ENCODE measurements around the gene WNK1.

DNA sequence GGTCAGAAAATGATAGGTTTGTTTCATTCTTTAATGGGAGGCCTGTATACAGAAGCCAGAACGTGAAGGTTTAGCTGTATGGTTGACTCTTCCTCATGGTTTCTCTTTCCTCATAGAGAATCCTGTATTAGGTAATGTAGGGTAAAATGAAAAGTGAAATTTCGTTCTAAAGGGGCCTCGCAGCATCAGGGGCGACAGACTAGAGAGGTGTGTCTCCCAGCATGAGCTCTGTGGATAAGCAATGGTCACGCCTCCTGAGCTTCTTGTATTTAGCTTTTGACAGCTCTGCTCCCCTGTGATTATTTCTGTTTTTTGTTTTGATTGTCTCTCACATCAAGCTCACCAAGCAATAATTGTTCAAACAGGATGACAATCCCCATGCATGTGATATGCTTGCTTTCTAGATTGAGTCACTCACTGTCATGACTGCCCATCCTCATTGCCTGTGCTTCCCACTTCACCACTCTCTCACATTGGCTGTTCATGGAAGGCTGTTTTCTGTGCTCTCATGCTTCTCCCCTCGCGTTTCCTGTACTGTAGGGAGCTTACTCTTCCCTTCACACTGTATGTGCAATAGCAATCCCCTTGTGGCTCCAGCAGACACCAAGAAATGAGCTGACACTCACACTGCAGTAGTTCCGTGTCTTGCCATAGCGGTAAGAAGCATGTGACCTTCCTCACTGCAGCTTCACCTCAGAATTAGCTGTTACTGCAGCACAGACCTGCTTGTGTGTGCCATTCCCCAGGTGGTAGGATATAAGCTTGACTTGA is 153.1 kb downstream of the WNK1 start:
- TF ChIP-seq ZNF426 (tag by site-specific recombination; IDR thresholded peaks at IDR 0.05) (no peak), PRDM1 (tag by site-specific recombination; IDR thresholded peaks at IDR 0.05) (no peak), ZNF768 (tag by site-specific recombination; IDR thresholded peaks at IDR 0.05) (no peak), ZNF140 (tag by site-specific recombination; IDR thresholded peaks at IDR 0.05) (no peak), ZNF423 (tag by site-specific recombination; IDR thresholded peaks at IDR 0.05) (no peak), ZFP37 (tag by site-specific recombination; IDR thresholded peaks at IDR 0.05) (no peak)
- TF ChIP-seq, protein P1, sequence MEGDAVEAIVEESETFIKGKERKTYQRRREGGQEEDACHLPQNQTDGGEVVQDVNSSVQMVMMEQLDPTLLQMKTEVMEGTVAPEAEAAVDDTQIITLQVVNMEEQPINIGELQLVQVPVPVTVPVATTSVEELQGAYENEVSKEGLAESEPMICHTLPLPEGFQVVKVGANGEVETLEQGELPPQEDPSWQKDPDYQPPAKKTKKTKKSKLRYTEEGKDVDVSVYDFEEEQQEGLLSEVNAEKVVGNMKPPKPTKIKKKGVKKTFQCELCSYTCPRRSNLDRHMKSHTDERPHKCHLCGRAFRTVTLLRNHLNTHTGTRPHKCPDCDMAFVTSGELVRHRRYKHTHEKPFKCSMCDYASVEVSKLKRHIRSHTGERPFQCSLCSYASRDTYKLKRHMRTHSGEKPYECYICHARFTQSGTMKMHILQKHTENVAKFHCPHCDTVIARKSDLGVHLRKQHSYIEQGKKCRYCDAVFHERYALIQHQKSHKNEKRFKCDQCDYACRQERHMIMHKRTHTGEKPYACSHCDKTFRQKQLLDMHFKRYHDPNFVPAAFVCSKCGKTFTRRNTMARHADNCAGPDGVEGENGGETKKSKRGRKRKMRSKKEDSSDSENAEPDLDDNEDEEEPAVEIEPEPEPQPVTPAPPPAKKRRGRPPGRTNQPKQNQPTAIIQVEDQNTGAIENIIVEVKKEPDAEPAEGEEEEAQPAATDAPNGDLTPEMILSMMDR (tag by site-specific recombination; IDR thresholded peaks at IDR 0.05): no peak

Measured in HEK293 (cell line).